HG02588 (cell line): ENCODE data around the gene ATOH8.
"Not testable (repeated sequence)": the region's sequence is repeated elsewhere in the genome, so short reads cannot be mapped to it uniquely, and the experiment has no call there.

ENCODE experiments used
- ATAC-seq: cut with Tn5 transposase; IDR thresholded peaks from one replicate; pipeline ENCODE4 v1.9.1; 2021; ENCODE audit warnings: mild to moderate bottlenecking, moderate library complexity; ENCODE audit not compliant: unreplicated experiment

Gene ATOH8

DNA sequence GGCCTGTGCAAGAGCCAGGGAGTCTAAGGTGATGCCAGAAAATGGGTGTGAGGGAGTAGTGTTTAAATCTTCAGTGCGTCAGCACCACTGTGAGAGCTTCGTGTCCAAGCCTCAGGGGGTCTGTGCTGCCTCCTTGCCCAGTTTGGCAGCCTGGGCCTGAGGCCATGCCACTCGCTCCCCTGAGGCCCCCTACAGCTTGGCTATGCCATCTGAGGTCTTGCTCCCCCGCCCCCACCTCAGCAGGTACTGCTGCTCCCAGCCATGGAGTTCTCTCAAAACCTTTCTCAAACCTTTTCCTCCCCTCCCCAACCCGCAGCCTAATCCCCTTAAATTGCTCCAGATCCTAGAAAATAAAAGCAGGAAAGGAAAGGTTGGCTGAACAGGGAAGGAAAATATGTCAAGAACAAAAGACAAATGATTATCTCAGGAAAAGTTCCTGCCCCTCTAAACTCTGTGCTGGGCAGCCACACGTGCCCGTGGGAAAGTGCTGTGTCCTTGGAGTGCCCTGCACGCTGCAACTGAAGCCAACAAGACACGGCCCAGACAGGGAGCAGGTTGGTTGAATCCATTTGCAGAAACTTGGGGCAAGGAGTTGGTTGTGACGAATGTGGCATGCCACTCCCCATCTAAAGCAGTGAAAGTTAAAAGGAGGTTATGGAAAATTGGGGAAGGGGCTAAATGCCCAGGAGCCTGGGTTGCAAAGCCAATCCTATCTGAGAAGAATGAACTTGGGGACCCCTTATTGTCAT lies 61.2 kb downstream of the ATOH8 start:
- no peak for ATAC-seq

DNA sequence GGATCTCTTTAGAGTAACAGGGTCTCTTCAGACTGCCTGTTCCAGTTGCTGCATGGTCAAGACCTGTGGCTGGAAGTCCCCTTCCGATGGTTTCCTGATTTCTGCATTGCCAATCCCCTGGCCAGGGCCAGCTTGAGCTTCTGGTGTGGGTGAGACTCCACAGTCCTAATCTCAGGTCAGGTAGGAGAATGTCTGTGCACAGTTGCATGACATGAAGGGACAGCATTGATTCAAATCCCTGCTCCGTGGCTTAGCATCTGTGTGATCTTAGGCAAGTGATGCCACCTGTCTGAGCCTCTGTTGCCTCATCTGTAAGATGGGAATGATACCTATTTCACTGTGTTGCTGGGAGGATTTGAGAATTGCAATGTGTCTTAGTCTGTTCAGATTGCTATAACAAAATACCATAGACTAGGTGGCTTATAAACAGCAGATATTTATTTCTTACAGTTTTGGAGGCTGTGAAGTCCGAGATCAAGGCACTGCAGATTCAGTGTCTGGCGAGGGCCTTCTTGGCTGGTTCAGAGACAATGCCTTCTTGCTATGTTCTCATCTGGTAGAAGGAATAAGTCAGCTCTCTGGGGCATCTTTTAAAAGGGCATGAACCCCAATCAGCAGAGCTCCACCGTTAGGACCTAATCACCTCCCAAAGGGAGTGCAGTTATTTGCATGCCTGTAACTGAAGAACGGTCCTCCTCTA lies 66.2 kb downstream of the ATOH8 start:
- ATAC-seq, result no peak

DNA sequence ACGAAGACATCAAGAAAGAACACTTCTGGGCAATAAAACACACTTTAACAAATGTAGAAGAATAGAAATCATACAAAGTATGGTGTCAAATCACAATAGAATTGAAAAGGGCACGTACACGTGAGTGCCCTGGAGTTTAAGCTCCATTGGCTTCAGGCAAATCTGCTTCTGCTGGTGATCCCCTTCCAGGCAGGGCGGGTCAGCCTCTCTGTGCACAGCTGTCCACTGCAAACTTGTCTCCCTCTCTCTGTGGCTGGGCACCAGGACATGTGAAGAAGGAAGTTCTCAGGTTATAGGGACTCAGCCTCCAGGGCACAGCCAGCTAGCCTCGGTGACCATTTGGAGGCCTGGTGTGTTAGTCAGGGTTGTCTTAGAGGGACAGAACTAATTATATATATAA lies 69.0 kb downstream of the ATOH8 start:
- ATAC-seq, result no peak

GRCh38 chr2:85823951-85824350 lies 70.2 kb downstream of the ATOH8 start:
- ATAC-seq, result no peak

DNA sequence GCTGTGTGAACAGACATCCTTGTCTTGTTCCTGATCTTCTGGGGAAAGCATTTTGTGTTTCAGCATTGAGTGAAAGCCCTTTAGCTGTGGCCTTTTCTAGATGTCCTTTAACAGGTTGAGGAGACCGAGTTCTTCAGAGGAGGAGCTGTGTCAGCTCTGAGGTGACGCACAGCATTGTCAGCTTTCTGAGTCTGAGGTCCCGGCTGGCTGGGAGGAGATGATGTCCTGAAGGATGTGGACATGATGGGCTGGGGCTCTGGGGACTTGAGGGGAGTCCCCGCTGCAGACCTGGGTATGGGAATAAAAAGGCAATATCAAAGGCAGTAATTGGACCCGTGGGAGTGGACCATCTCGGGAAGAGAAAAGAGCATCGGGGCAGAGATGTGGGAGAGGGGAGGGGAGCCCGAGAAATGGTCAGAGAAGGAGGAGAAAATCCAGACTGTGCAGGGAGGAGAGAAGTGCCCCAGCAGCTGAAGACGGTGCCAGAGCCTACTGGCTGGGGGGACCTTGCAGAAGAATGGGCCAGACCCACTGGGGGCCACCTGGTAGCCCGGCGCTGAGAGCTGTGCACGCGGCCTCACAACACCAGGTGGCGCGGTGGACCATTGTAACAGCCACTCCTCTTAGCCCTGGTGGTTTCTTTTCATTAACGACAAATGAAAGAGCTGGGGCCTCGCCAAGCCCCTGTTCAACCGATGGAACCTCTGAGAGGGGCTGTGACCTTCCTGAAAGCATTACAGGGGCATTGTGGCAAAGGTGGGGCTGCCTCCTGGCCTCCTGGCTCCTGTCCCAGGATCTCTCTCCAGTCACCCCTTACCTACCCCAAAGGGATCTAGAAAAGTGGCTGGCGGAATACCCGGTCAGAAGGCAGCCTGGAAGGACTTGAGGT lies 73.4 kb downstream of the ATOH8 start:
- ATAC-seq, result no peak

GRCh38 chr2:85827879-85828569 lies 74.2 kb downstream of the ATOH8 start:
- no peak for ATAC-seq

- ATAC-seq, result no peak
Observed at GRCh38 chr2:85828725-85829124, 74.9 kb downstream of the ATOH8 start.

GRCh38 chr2:85829394-85829793 lies 75.6 kb downstream of the ATOH8 start:
- not testable (repeated sequence) for ATAC-seq

- ATAC-seq, result no peak
Observed at GRCh38 chr2:85830645-85831044, 76.9 kb downstream of the ATOH8 start.

- no peak for ATAC-seq
Observed at GRCh38 chr2:85831735-85832134, 77.9 kb downstream of the ATOH8 start.

- ATAC-seq, result no peak
Observed at GRCh38 chr2:85834466-85834865, 80.7 kb downstream of the ATOH8 start.
